Smooth muscle cell (in vitro differentiated cells): ENCODE results near the gene MYO18B. TPM values are rescaled to one million over a fixed set of nuclear protein-coding genes. Genes with fewer than 3 reads are reported as not detected.
A peak's percentile ranks its signal among the peaks of the same experiment; 100 is the strongest.

Source experiments
- DNase-seq: peaks from one replicate; lab custom pipeline; 2025; ENCODE audit not compliant: unreplicated experiment; lab: John Stamatoyannopoulos, UW
- H2AFZ ChIP-seq: fragments of 200-600 bp; sonication (generic); 2 replicates; pipeline ENCODE4 v1.6.0; 2016; ENCODE audit warnings: antibody characterized with exemption, low read depth, mild to moderate bottlenecking
- H3F3A ChIP-seq: fragments of 200-600 bp; sonication (generic); 2 replicates; pipeline ENCODE4 v1.6.0; 2017; ENCODE audit warnings: antibody characterized with exemption, low read depth
- H3K27ac ChIP-seq: fragments of 200-600 bp; sonication (generic); 2 replicates; pipeline ENCODE4 v1.5.1; 2016; ENCODE audit warnings: low read depth, mild to moderate bottlenecking
- H3K27me3 ChIP-seq: fragments of 200-600 bp; sonication (generic); 2 replicates; pipeline ENCODE4 v1.6.1; 2016; ENCODE audit warnings: low read depth, mild to moderate bottlenecking
- H3K36me3 ChIP-seq: fragments of 200-600 bp; sonication (generic); 2 replicates; pipeline ENCODE4 v1.5.1; 2016; ENCODE audit warnings: low read depth
- H3K4me1 ChIP-seq: fragments of 200-600 bp; sonication (generic); 2 replicates; pipeline ENCODE4 v1.5.1; 2016; ENCODE audit warnings: low read depth
- H3K4me2 ChIP-seq: fragments of 200-600 bp; sonication (generic); 2 replicates; pipeline ENCODE4 v1.6.0; 2016; ENCODE audit warnings: mild to moderate bottlenecking
- H3K4me3 ChIP-seq: fragments of 200-600 bp; sonication (generic); 2 replicates; pipeline ENCODE4 v1.5.1; 2016; ENCODE audit warnings: mild to moderate bottlenecking
- H3K79me2 ChIP-seq: fragments of 200-600 bp; sonication (generic); 2 replicates; pipeline ENCODE4 v1.6.0; 2016; ENCODE audit warnings: low read depth, mild to moderate bottlenecking
- H3K9ac ChIP-seq: fragments of 200-600 bp; sonication (generic); 2 replicates; pipeline ENCODE4 v1.6.0; 2016; ENCODE audit warnings: low read depth
- H3K9me3 ChIP-seq: fragments of 200-600 bp; sonication (generic); replicated peaks from 2 replicates; pipeline ENCODE4 v1.5.1; 2016; ENCODE audit warnings: low read depth
- H4K20me1 ChIP-seq: fragments of 200-600 bp; sonication (generic); 2 replicates; pipeline ENCODE4 v1.6.0; 2016; ENCODE audit warnings: low read depth
- WGBS: methylation state at CpG from one replicate; pipeline ENCODE4 v1.1.7; 2016; ENCODE audit warnings: low lambda C conversion rate; 5-methylcytosine and 5-hydroxymethylcytosine counted together
- polyA plus RNA-seq: library from polyadenylated mRNA; unstranded; fragments of >200 nt; fragmentation: Nextera tagmentation; extraction: Ambion mirVana; gene quantifications from 2 replicates; pipeline ENCODE4 v1.2.1, GENCODE V29; 2016
- total RNA-seq: library from RNA; depleted of rRNA; stranded (reverse); fragments of >200 nt; gene quantifications from 2 replicates; pipeline ENCODE4 v1.2.3, GENCODE V29; 2014
- TF ChIP-seq, protein P1 (sequence below): fragments of 200-600 bp; sonication (generic); IDR thresholded peaks from 2 replicates; pipeline ENCODE4 v1.5.1; 2017; ENCODE audit warnings: borderline replicate concordance, mild to moderate bottlenecking, antibody characterized with exemption; ENCODE audit not compliant: insufficient read depth, poor library complexity, severe bottlenecking

Gene MYO18B
- total and polyA plus RNA-seq, 2 experiments from 2014 or later, result 0.13 to 1.2 TPM

DNA sequence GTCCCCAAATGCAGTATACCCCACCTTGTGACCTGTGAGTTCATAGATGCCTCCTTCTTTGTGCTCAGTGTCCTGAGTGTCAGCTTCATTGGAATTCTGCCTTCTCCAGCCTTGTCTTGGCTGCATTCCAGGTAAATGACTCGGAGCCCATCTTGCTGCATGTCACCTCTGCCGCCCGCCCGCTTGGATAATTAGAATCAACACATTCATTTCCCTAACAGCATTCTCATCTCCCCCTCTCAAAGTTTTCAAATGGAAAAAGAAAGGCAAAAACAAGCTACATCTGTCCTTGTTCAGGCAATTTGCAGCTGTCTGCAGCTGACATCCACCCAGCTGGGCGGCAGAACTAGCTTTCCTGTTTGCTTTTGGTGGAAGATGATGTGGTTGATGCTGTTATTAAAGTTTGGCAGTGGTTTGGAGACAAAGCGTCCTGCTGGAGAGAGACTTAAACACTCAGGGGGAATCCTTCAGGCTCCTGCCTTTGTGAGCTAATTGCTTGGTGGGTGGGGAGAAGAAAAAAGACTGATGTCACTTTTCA lies 228.5 kb downstream of the MYO18B start:
- TF ChIP-seq, protein P1, sequence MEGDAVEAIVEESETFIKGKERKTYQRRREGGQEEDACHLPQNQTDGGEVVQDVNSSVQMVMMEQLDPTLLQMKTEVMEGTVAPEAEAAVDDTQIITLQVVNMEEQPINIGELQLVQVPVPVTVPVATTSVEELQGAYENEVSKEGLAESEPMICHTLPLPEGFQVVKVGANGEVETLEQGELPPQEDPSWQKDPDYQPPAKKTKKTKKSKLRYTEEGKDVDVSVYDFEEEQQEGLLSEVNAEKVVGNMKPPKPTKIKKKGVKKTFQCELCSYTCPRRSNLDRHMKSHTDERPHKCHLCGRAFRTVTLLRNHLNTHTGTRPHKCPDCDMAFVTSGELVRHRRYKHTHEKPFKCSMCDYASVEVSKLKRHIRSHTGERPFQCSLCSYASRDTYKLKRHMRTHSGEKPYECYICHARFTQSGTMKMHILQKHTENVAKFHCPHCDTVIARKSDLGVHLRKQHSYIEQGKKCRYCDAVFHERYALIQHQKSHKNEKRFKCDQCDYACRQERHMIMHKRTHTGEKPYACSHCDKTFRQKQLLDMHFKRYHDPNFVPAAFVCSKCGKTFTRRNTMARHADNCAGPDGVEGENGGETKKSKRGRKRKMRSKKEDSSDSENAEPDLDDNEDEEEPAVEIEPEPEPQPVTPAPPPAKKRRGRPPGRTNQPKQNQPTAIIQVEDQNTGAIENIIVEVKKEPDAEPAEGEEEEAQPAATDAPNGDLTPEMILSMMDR, result no peak
- DNase-seq, result no peak
- H3K9me3 ChIP-seq, result no peaks in the 10 kb centered on the region
- no peak overlapping the region for H3K9ac ChIP-seq
- H4K20me1 ChIP-seq, result no peaks in the 10 kb centered on the region
- peak overlapping the region; percentile 14 for H3K4me2 ChIP-seq
- H3F3A ChIP-seq, result no peaks in the 10 kb centered on the region
- peak overlapping the region; percentile 38 for H2AFZ ChIP-seq
- H3K79me2 ChIP-seq, result no peaks in the 10 kb centered on the region
- H3K4me3 ChIP-seq, result no peak overlapping the region
- peaks cover 19% of the 10 kb centered on the region for H3K27me3 ChIP-seq
- WGBS, result 6% methylated on average over 6 of the region's 6 CpGs
- no peaks in the 10 kb centered on the region for H3K36me3 ChIP-seq
- H3K4me1 ChIP-seq, result peaks cover 27% of the 10 kb centered on the region
- no peak overlapping the region for H3K27ac ChIP-seq

DNA sequence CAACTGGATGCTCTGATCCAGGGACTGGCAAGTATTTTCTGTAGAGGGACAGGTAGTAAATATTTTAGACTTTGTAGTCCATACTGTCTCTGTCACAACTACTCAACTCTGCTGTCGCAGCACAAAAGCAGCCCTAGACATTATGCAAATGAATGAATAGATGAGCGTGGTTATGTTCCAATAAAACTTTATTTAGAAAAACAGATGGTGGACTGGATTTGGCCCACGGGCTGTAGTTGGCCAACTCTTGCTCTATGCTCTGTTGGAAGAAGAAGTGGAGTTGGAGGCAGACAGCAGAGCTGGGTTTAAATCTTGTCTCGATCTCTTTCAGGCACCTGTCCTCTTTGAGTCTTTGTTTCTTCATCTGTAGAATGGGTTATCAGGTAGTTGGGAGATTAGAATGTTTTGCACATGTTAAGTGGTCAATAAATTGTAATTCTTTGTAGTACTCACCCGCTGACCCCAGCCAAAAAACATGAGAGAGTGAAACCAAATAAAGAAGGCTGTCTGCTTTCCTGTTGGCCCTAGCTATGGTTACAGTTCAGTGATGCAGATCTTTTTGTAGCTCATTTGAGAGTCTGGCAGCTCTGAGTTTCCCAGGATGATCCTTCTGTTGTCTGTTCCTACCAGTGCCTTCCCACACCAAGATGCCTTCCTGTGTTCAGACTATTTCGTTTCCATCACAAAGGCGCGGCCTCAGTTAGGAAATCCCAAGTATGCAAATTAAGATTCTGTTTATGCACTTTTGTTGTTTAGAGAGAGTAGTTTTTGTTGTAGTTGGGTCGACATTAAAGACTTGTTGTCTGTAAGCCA lies 229.2 kb downstream of the MYO18B start:
- 58% methylated on average over 9 of the region's 9 CpGs for WGBS

DNA sequence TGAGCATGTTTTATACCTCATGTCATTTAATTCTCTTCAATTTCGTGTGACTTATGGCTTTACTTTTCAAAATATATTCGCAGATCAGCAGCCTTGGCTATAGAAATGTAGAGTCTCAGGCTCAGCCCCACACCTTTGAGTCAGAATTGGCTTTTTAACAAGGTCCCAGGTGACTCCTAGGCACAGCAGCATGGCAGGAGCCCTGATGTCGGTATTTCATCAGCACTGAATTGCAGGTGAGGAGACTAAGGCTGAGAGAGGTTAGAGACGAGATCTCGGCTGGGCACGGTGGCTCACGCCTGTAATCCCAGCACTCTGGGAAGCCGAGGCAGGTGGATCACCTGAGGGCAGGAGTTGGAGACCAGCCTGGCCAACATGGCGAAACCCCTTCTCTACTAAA lies 230.4 kb downstream of the MYO18B start:
- Histone ChIP-seq H3K9me3 (no peaks in the 10 kb centered on the region), H3K4me3 (no peak overlapping the region), H3K79me2 (no peaks in the 10 kb centered on the region), H3K27ac (no peak overlapping the region), H3K27me3 (peaks cover 23% of the 10 kb centered on the region), H3K4me2 (no peak overlapping the region), H4K20me1 (no peaks in the 10 kb centered on the region), H3K4me1 (peaks cover 17% of the 10 kb centered on the region), H3F3A (no peaks in the 10 kb centered on the region), H3K36me3 (no peaks in the 10 kb centered on the region), H2AFZ (no peak overlapping the region), H3K9ac (no peak overlapping the region)
- no peak for DNase-seq
- WGBS, result 69% methylated on average over 9 of the region's 9 CpGs
- TF ChIP-seq, protein P1, result no peak

More for the DNA sequence above, 229.2 kb downstream of the MYO18B start:
- Histone ChIP-seq H3K4me2 (no peak overlapping the region), H3F3A (no peaks in the 10 kb centered on the region), H3K4me3 (no peak overlapping the region), H3K36me3 (no peaks in the 10 kb centered on the region), H4K20me1 (no peaks in the 10 kb centered on the region), H3K27me3 (peaks cover 19% of the 10 kb centered on the region), H3K9me3 (no peaks in the 10 kb centered on the region), H3K4me1 (peaks cover 26% of the 10 kb centered on the region), H2AFZ (peak overlapping the region; percentile 38), H3K27ac (no peak overlapping the region), H3K79me2 (no peaks in the 10 kb centered on the region), H3K9ac (no peak overlapping the region)
- no peak for DNase-seq
- TF ChIP-seq, protein P1, result no peak
